ENCODE measurements around the gene PWP1. TPM values are rescaled to one million over a fixed set of nuclear protein-coding genes. Genes with fewer than 3 reads are reported as not detected.
A peak's percentile ranks its signal among the peaks of the same experiment; 100 is the strongest.

The PWP1 gene
- polyA plus RNA-seq: 82.0 to 221 TPM (median 137 TPM) in 3 replicates
- 74.3 TPM for polyA plus RNA-seq (2011; ENCODE audit: low read depth)
- 120 and 188 TPM in 2 replicates for polyA plus RNA-seq (2011; cell fraction: cytosol; rRNA removed)
- polyA plus RNA-seq (2011; cell fraction: nucleus; rRNA removed): 161 and 231 TPM in 2 replicates
- polyA plus RNA-seq (2012; ENCODE audit: low replicate concordance): 41.5 and 79.6 TPM in 2 replicates
- polyA minus RNA-seq: 14.5 to 67.1 TPM (median 42.0 TPM) in 3 replicates
- 98.2 TPM for polyA minus RNA-seq (2011; cell fraction: cytosol; rRNA and poly(A)+ RNA removed)
- 27.0 and 50.0 TPM in 2 replicates for polyA minus RNA-seq (2011; cell fraction: nucleus; rRNA and poly(A)+ RNA removed)

DNA sequence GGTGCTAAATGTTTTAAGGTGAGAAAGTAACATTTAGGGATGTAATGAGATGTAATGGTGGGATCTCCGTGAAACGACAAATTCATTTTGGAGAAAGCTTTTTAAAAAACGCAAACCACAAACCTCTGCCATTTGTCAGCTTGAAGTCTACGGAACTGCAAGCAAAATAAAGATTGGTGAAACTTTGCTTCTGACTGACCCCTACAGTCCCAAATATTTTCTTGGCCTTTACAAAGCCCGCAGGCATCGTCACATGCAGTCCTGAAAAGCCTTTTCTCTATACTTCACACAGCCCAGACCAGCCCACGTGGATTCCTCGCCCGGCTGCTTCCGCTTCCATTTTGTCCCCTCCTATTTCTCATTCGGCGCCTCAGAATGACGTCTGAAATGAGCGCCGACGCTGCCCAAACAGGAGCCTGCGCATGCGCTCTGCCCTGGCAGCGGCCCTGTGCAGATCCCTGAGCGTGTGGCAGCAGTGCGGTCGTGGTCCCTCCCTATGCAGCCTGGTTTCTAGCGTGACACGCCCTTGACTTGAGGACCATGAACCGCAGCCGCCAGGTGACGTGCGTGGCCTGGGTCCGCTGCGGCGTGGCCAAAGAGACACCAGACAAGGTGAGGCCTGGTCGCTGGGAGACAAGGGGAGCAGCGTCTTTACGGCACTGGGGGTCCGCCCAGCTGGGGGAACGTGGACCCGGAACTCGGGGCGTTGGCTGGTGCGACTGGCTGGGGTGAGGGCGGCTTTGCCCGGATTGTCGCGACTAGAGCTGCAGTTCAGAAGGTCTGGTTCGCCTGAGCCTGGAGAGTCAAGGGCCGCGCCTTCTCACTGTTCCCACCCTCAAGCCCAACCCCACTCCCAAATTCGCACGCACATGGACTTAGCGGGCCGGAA, at the start of gene PWP1:
Gene PWP1, plus strand, starts transcription at position 440 of the 889 bp plus-strand sequence. Its CDS starts 101 bp downstream, at position 541.
- Histone ChIP-seq H3K4me1 (ENCODE audit: control insufficient read depth, extremely low read depth, insufficient read depth, low read length) (peaks cover 13% of the 10 kb centered on the region), H2AFZ (ENCODE audit: control insufficient read depth, low read length) (peak within 1 kb of the TSS; percentile 96), H3K9me3 (ENCODE audit: control insufficient read depth, low read depth, low read length) (no peaks in the 10 kb centered on the region), H3K27me3 (ENCODE audit: control insufficient read depth, extremely low read depth, insufficient read depth, low read length) (no peaks in the 10 kb centered on the region), H3K36me3 (ENCODE audit: control insufficient read depth in 2 of 2, extremely low read depth in 1 of 2, insufficient read depth in 2 of 2, low read length in 2 of 2) (peaks cover 6 to 10% of the 10 kb centered on the region in 2 experiments), H4K20me1 (ENCODE audit: control insufficient read depth, extremely low read depth, insufficient read depth, low read length) (no peaks in the 10 kb centered on the region), H3K9me1 (ENCODE audit: control insufficient read depth, extremely low read depth, insufficient read depth, low read length) (no peaks in the 10 kb centered on the region), H3K9ac (ENCODE audit: control insufficient read depth, extremely low read depth, insufficient read depth, low read length) (peak within 1 kb of the TSS; percentile 96), H3K27ac (ENCODE audit: control insufficient read depth, insufficient read depth, low read length) (peak within 1 kb of the TSS; percentile 88), H3K4me3 (ENCODE audit: control insufficient read depth in 2 of 3, extremely low read depth in 1 of 3, insufficient read depth in 2 of 3, low read depth in 1 of 3, low read length in 3 of 3) (peak within 1 kb of the TSS; percentile 82 to 98 (median 93)), H3K4me2 (ENCODE audit: control insufficient read depth, extremely low read depth, insufficient read depth, low read depth, low read length) (peak within 1 kb of the TSS; percentile 96), H3K79me2 (ENCODE audit: control insufficient read depth, insufficient read depth, low read length) (peaks cover 35% of the 10 kb centered on the region)
- no peak for FAIRE-seq
- TF ChIP-seq EZH2 (IDR thresholded peaks at IDR 0.05; ENCODE audit: low read length): no peak
- TF ChIP-seq, protein P1, sequence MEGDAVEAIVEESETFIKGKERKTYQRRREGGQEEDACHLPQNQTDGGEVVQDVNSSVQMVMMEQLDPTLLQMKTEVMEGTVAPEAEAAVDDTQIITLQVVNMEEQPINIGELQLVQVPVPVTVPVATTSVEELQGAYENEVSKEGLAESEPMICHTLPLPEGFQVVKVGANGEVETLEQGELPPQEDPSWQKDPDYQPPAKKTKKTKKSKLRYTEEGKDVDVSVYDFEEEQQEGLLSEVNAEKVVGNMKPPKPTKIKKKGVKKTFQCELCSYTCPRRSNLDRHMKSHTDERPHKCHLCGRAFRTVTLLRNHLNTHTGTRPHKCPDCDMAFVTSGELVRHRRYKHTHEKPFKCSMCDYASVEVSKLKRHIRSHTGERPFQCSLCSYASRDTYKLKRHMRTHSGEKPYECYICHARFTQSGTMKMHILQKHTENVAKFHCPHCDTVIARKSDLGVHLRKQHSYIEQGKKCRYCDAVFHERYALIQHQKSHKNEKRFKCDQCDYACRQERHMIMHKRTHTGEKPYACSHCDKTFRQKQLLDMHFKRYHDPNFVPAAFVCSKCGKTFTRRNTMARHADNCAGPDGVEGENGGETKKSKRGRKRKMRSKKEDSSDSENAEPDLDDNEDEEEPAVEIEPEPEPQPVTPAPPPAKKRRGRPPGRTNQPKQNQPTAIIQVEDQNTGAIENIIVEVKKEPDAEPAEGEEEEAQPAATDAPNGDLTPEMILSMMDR (optimal IDR thresholded peaks at IDR 0.05 in 1 of 3, IDR thresholded peaks at IDR 0.05 in 1 of 3, conservative IDR thresholded peaks at IDR 0.05 in 1 of 3; ENCODE audit: extremely low read depth in 1 of 3, insufficient read depth in 2 of 3, low read length in 3 of 3): no peak
- dilution Hi-C loops (cut with MboI; ENCODE audit: extremely low pct_ligation_motif_present, low sequenced_read_pairs): no loop called here
- DNase-seq (ENCODE audit: low read depth, low spot score): peak; percentile 81

- Histone ChIP-seq H3K9me3 (ENCODE audit: control insufficient read depth, low read depth, low read length) (no peaks in the 10 kb centered on the region), H4K20me1 (ENCODE audit: control insufficient read depth, extremely low read depth, insufficient read depth, low read length) (no peaks in the 10 kb centered on the region), H3K9ac (ENCODE audit: control insufficient read depth, extremely low read depth, insufficient read depth, low read length) (no peak overlapping the region), H3K4me2 (ENCODE audit: control insufficient read depth, extremely low read depth, insufficient read depth, low read depth, low read length) (no peak overlapping the region), H3K79me2 (ENCODE audit: control insufficient read depth, insufficient read depth, low read length) (no peaks in the 10 kb centered on the region), H3K4me3 (ENCODE audit: control insufficient read depth in 2 of 3, extremely low read depth in 1 of 3, insufficient read depth in 2 of 3, low read depth in 1 of 3, low read length in 3 of 3) (no peak overlapping the region), H3K27me3 (ENCODE audit: control insufficient read depth, extremely low read depth, insufficient read depth, low read length) (no peaks in the 10 kb centered on the region), H2AFZ (ENCODE audit: control insufficient read depth, low read length) (no peak overlapping the region), H3K36me3 (ENCODE audit: control insufficient read depth in 2 of 2, extremely low read depth in 1 of 2, insufficient read depth in 2 of 2, low read length in 2 of 2) (no peaks in the 10 kb centered on the region), H3K4me1 (ENCODE audit: control insufficient read depth, extremely low read depth, insufficient read depth, low read length) (no peaks in the 10 kb centered on the region), H3K27ac (ENCODE audit: control insufficient read depth, insufficient read depth, low read length) (no peak overlapping the region), H3K9me1 (ENCODE audit: control insufficient read depth, extremely low read depth, insufficient read depth, low read length) (no peaks in the 10 kb centered on the region)
- TF ChIP-seq EZH2 (IDR thresholded peaks at IDR 0.05; ENCODE audit: low read length): no peak
- TF ChIP-seq, protein P1 (optimal IDR thresholded peaks at IDR 0.05 in 1 of 3, IDR thresholded peaks at IDR 0.05 in 1 of 3, conservative IDR thresholded peaks at IDR 0.05 in 1 of 3; ENCODE audit: extremely low read depth in 1 of 3, insufficient read depth in 2 of 3, low read length in 3 of 3): no peak
- DNase-seq (ENCODE audit: low read depth, low spot score) (no peak), FAIRE-seq (no peak)
- dilution Hi-C loops (cut with MboI; ENCODE audit: extremely low pct_ligation_motif_present, low sequenced_read_pairs): no loop called here
These were observed 44.4 kb upstream of the PWP1 start for GRCh38 chr12:107641154-107641553.

Measured in keratinocyte (primary cell).